Measurements from ENCODE around the gene VRK3.

Gene VRK3

GRCh38 chr19:50030225-50030624, 5.1 kb upstream of the VRK3 start:
- no peak for DNase-seq (ENCODE audit: low spot score)

- DNase-seq (ENCODE audit: low spot score), result no peak
Measured at GRCh38 chr19:50026550-50026906, 1.4 kb upstream of the VRK3 start.

GRCh38 chr19:50025794-50026549, 800 bp upstream of the VRK3 start, which contains the start of gene ZNF473:
Gene ZNF473 (plus strand): TSS chr19:50026005. CDS start chr19:50031083, 5,078 bp downstream.
- peak; percentile 94 for DNase-seq (ENCODE audit: low spot score)

GRCh38 chr19:50024719-50025021, 502 bp downstream of the VRK3 start:
- no peak for DNase-seq (ENCODE audit: low spot score)

- no peak for DNase-seq (ENCODE audit: low spot score)
Measured at GRCh38 chr19:50022823-50023222, 2.3 kb downstream of the VRK3 start.

GRCh38 chr19:50020481-50020880, 4.7 kb downstream of the VRK3 start:
- no peak for DNase-seq (ENCODE audit: low spot score)

GRCh38 chr19:50016225-50016807, 8.9 kb downstream of the VRK3 start:
- no peak for DNase-seq (ENCODE audit: low spot score)

GRCh38 chr19:50008532-50008931, 16.6 kb downstream of the VRK3 start:
- DNase-seq (ENCODE audit: low spot score), result no peak

GRCh38 chr19:50007947-50008346, 17.2 kb downstream of the VRK3 start:
- no peak for DNase-seq (ENCODE audit: low spot score)

- DNase-seq (ENCODE audit: low spot score), result no peak
Measured at GRCh38 chr19:50007170-50007569, 18.0 kb downstream of the VRK3 start.

GRCh38 chr19:50005428-50005827, 19.7 kb downstream of the VRK3 start:
- no peak for DNase-seq (ENCODE audit: low spot score)

GRCh38 chr19:50003810-50004419, 21.3 kb downstream of the VRK3 start:
- peak; percentile 46 for DNase-seq (ENCODE audit: low spot score)

- DNase-seq (ENCODE audit: low spot score), result no peak
Measured at GRCh38 chr19:50003254-50003788, 21.9 kb downstream of the VRK3 start.

GRCh38 chr19:50002386-50002960, 22.7 kb downstream of the VRK3 start:
- DNase-seq (ENCODE audit: low spot score), result no peak

- DNase-seq (ENCODE audit: low spot score), result no peak
Measured at GRCh38 chr19:50001775-50002174, 23.4 kb downstream of the VRK3 start.

- DNase-seq (ENCODE audit: low spot score), result no peak
Measured at GRCh38 chr19:50000841-50001557, 24.2 kb downstream of the VRK3 start.

GRCh38 chr19:50000038-50000840, 24.9 kb downstream of the VRK3 start:
- DNase-seq (ENCODE audit: low spot score), result no peak

- DNase-seq (ENCODE audit: low spot score), result no peak
Measured at GRCh38 chr19:49999371-50000010, 25.7 kb downstream of the VRK3 start.

- peak; percentile 15 for DNase-seq (ENCODE audit: low spot score)
Measured at GRCh38 chr19:49997709-49998108, 27.5 kb downstream of the VRK3 start.

GRCh38 chr19:49988433-49988832, 36.7 kb downstream of the VRK3 start:
- no peak for DNase-seq (ENCODE audit: low spot score)

GRCh38 chr19:49988007-49988406, 37.2 kb downstream of the VRK3 start:
- DNase-seq (ENCODE audit: low spot score), result no peak
